Measurements from ENCODE around the gene CTR9. TPM values are rescaled to one million over a fixed set of nuclear protein-coding genes. Genes with fewer than 3 reads are reported as not detected.

CTR9 gene
- total RNA-seq, 2 donors from 2014 or later = 15.0 to 20.1 TPM

GRCh38 chr11:10725114-10725906, 25.7 kb upstream of the CTR9 start:
- no peak for TF ChIP-seq CTCF (IDR thresholded peaks at IDR 0.05)
- DNase-seq (ENCODE audit: low spot score) (no peak), ATAC-seq (ENCODE audit: insufficient number of reproducible peaks, low FRiP score, low read depth) (no peak)
- no peaks in the 10 kb centered on the region for H3K36me3 ChIP-seq
- H3K27ac ChIP-seq = no peak overlapping the region
- H3K27me3 ChIP-seq (replicated peaks; ENCODE audit: insufficient read depth) = no peaks in the 10 kb centered on the region
- no peak overlapping the region for H3K4me3 ChIP-seq
- no peaks in the 10 kb centered on the region for H3K9me3 ChIP-seq
- H3K4me1 ChIP-seq (ENCODE audit: control insufficient read depth in 1 of 2, low read depth in 2 of 2) = peaks cover 0 to 10% of the 10 kb centered on the region in 2 donors

GRCh38 chr11:10725907-10726253, 25.2 kb upstream of the CTR9 start:
- H3K4me3 ChIP-seq = no peak overlapping the region
- ATAC-seq (ENCODE audit: insufficient number of reproducible peaks, low FRiP score, low read depth) (no peak), DNase-seq (ENCODE audit: low spot score) (no peak)
- H3K4me1 ChIP-seq (ENCODE audit: control insufficient read depth in 1 of 2, low read depth in 2 of 2) = peaks cover 0 to 10% of the 10 kb centered on the region in 2 donors
- TF ChIP-seq CTCF (IDR thresholded peaks at IDR 0.05) = no peak
- H3K9me3 ChIP-seq = no peaks in the 10 kb centered on the region
- no peak overlapping the region for H3K27ac ChIP-seq
- no peaks in the 10 kb centered on the region for H3K27me3 ChIP-seq (replicated peaks; ENCODE audit: insufficient read depth)
- H3K36me3 ChIP-seq = no peaks in the 10 kb centered on the region

GRCh38 chr11:10727146-10727851, 23.7 kb upstream of the CTR9 start:
- Histone ChIP-seq H3K27me3 (replicated peaks; ENCODE audit: insufficient read depth) (no peaks in the 10 kb centered on the region), H3K4me1 (ENCODE audit: control insufficient read depth in 1 of 2, low read depth in 2 of 2) (peaks cover 0 to 10% of the 10 kb centered on the region in 2 donors), H3K27ac (no peak overlapping the region), H3K4me3 (no peak overlapping the region), H3K9me3 (no peaks in the 10 kb centered on the region), H3K36me3 (no peaks in the 10 kb centered on the region)
- DNase-seq (ENCODE audit: low spot score) (no peak), ATAC-seq (ENCODE audit: insufficient number of reproducible peaks, low FRiP score, low read depth) (no peak)
- TF ChIP-seq CTCF (IDR thresholded peaks at IDR 0.05) = no peak

GRCh38 chr11:10728154-10728553, 22.9 kb upstream of the CTR9 start:
- no peaks in the 10 kb centered on the region for H3K27me3 ChIP-seq (replicated peaks; ENCODE audit: insufficient read depth)
- no peak for TF ChIP-seq CTCF (IDR thresholded peaks at IDR 0.05)
- H3K36me3 ChIP-seq = no peaks in the 10 kb centered on the region
- H3K4me1 ChIP-seq (ENCODE audit: control insufficient read depth in 1 of 2, low read depth in 2 of 2) = peaks cover 1 to 13% of the 10 kb centered on the region in 2 donors
- H3K9me3 ChIP-seq = no peaks in the 10 kb centered on the region
- ATAC-seq (ENCODE audit: insufficient number of reproducible peaks, low FRiP score, low read depth) (no peak), DNase-seq (ENCODE audit: low spot score) (no peak)
- H3K4me3 ChIP-seq = no peak overlapping the region
- no peak overlapping the region for H3K27ac ChIP-seq

- H3K4me1 ChIP-seq (ENCODE audit: control insufficient read depth in 1 of 2, low read depth in 2 of 2) = peaks cover 6 to 21% of the 10 kb centered on the region in 2 donors
- no peak for TF ChIP-seq CTCF (IDR thresholded peaks at IDR 0.05)
Measured at GRCh38 chr11:10728789-10729472, 22.1 kb upstream of the CTR9 start.

More at GRCh38 chr11:10728789-10729472, 22.1 kb upstream of the CTR9 start:
- H3K27ac ChIP-seq = no peak overlapping the region
- no peaks in the 10 kb centered on the region for H3K36me3 ChIP-seq
- H3K4me3 ChIP-seq = no peak overlapping the region
- H3K27me3 ChIP-seq (replicated peaks; ENCODE audit: insufficient read depth) = no peaks in the 10 kb centered on the region
- no peaks in the 10 kb centered on the region for H3K9me3 ChIP-seq
- ATAC-seq (ENCODE audit: insufficient number of reproducible peaks, low FRiP score, low read depth) = no peak
- DNase-seq (ENCODE audit: low spot score) = no peak

Data from thoracic aorta (tissue), 2 donors.